Prostate gland (tissue), 2 donors: ENCODE data around the gene RBP2.

Source experiments
- CTCF ChIP-seq, 4 experiments: fragments of 200-600 bp in 2 of 4; fragments of 450-650 bp in 2 of 4; sonication (generic) in 2 of 4; IDR thresholded peaks; 1 replicate in 3 of 4; 2 replicates in 1 of 4; pipeline ENCODE4 v1.5.1; 2016 to 2019; ENCODE audit warnings: antibody characterized with exemption in 4 of 4, mild to moderate bottlenecking in 2 of 4, moderate library complexity in 2 of 4
- POLR2A ChIP-seq: fragments of 450-650 bp; IDR thresholded peaks from one replicate; pipeline ENCODE4 v1.6.1; 2016; ENCODE audit warnings: antibody characterized with exemption, mild to moderate bottlenecking
- POLR2AphosphoS5 ChIP-seq: sonication (generic); formaldehyde crosslinking; IDR thresholded peaks from one replicate; pipeline ENCODE4 v1.6.1; 2017; ENCODE audit warnings: antibody characterized with exemption

DNA sequence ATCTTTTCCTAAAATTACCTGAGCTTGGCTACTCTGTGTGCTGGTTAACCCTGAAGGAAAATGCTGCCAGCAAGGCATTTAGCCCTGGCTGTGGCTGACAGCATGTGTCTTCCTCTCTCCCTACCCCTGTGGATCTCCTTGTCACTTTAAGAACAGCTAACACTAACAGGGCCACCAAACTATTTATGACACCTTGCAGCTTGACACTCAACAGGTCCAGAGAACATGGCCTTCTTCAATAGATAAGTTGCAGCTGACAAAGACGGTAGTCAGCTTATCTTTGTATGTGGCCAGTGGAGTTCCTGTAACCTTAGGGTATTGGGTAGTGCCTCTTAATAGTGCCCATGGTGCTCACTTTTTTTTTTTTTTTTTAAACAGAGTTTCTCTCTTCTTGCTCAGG lies 54.9 kb downstream of the RBP2 start:
- TF ChIP-seq CTCF (IDR thresholded peaks at IDR 0.05): no peak
- TF ChIP-seq POLR2AphosphoS5: no peak
- TF ChIP-seq POLR2A: no peak
